ENCODE measurements around the gene CMTM5.
A peak's percentile ranks its signal among the peaks of the same experiment; 100 is the strongest.

Gene CMTM5

DNA sequence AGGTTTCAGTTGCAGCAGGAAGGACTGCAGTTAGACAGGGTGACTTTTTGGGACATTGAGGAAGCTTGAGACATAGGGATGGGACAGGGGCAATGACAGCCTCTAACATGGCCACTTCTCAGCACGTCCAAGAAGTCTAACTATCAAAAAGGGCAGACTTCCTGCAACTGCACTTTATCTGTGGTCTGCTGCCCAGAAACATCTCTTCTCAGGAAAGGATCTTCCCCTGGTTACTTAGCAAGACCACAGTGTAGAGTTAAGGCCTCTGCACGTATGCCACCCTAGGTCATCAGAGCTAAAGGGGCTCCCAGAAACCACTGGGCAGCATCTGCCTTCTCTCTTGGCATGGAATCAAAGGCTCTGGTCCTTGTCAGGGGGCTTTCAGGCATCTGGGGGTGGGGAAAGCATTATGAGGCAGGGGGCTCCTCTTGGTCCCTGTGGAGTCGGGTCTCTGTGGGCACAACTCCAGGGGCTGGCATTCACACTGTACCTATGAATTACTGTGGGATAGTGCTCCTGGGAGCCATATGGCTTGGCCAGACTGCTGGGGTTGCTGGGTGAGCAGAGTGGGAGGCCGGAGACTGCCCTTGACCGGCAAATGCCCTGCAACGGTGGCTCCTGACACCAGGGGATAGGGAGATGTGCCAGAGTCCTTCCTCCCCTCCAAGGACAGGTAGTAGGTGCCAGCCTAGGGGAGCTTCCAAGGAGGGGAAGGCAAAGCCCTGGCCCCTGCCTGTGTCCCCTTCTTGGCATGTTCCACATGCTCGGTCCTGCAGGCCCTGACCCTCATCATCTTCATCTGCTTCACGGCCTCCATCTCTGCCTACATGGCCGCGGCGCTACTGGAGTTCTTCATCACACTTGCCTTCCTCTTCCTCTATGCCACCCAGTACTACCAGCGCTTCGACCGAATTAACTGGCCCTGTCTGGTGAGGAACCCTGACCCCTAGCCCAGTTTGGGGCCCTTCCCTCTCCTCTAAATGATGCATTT is 1.0 kb downstream of the CMTM5 start:
- no peak for TF ChIP-seq CTCF (IDR thresholded peaks at IDR 0.05; ENCODE audit: low read length, missing control alignments)
- H3K4me3 ChIP-seq (replicated peaks; ENCODE audit: low read depth, low read length): no peak overlapping the region
- no peak for DNase-seq (ENCODE audit: low read depth)

GRCh38 chr14:23378612-23379220 is 1.9 kb downstream of the CMTM5 start:
- no peak for DNase-seq (ENCODE audit: low read depth)
- TF ChIP-seq CTCF (IDR thresholded peaks at IDR 0.05; ENCODE audit: low read length, missing control alignments): no peak

DNA sequence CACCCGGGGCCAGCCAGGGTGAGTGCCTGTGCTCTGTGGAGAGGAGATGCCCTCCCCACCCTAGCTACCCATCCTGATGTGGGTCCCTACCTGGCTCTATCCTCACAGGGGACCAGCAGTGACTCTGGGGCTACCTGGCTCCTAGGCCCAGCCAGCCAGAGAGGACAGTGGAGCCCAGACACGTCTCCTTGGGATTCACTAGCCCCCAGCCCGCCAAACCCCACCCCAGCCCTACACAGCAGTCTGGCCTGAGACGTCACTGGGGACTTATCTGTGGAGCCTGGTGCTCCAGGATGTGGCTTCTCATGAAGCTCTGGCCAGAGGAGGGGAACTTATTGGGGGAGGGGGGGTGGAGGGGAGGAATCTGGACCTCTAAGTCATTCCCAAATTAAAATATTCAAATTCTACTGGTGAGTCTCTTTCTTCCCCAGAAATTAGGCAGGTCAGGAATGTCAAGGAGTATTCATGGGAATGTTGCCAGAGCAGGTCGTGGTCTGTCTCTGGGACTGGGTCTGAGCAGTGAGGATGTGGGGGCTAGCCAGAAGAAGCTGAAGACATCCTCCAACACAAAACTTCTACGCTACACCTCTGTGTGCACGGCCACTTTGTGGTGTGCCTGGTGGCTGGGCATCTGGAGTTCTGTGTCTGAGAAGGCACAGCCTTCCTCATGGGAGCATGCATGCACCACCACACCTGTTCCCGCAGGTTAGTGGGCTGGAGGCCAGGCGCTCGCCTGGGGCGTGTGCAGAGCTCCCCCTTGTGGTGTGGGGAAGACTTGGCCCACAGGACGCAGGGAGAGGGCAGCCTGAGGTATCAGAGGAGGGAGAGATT is 2.7 kb downstream of the CMTM5 start:
- no peak overlapping the region for H3K4me3 ChIP-seq (replicated peaks; ENCODE audit: low read depth, low read length)
- peak; percentile 99 for TF ChIP-seq CTCF (IDR thresholded peaks at IDR 0.05; ENCODE audit: low read length, missing control alignments)
- peak; percentile 38 for DNase-seq (ENCODE audit: low read depth)

More at GRCh38 chr14:23378612-23379220, 1.9 kb downstream of the CMTM5 start:
- H3K4me3 ChIP-seq (replicated peaks; ENCODE audit: low read depth, low read length): no peak overlapping the region

- no peak for DNase-seq (ENCODE audit: low read depth)
- no peak overlapping the region for H3K4me3 ChIP-seq (replicated peaks; ENCODE audit: low read depth, low read length)
- TF ChIP-seq CTCF (IDR thresholded peaks at IDR 0.05; ENCODE audit: low read length, missing control alignments): no peak
Observed at GRCh38 chr14:23380197-23380914, 3.5 kb downstream of the CMTM5 start.

GRCh38 chr14:23380976-23381375 is 4.1 kb downstream of the CMTM5 start:
- no peak for DNase-seq (ENCODE audit: low read depth)
- no peak for TF ChIP-seq CTCF (IDR thresholded peaks at IDR 0.05; ENCODE audit: low read length, missing control alignments)
- no peak overlapping the region for H3K4me3 ChIP-seq (replicated peaks; ENCODE audit: low read depth, low read length)

GRCh38 chr14:23381871-23382270 is 5.0 kb downstream of the CMTM5 start:
- no peak for TF ChIP-seq CTCF (IDR thresholded peaks at IDR 0.05; ENCODE audit: low read length, missing control alignments)
- H3K4me3 ChIP-seq (replicated peaks; ENCODE audit: low read depth, low read length): no peak overlapping the region

More at GRCh38 chr14:23381871-23382270, 5.0 kb downstream of the CMTM5 start:
- DNase-seq (ENCODE audit: low read depth): no peak
